IPS DF 4.7 (cell line): ENCODE data around the gene THSD7A.
A peak's percentile ranks its signal among the peaks of the same experiment; 100 is the strongest.

Source experiments
- DNase-seq: peaks from one replicate; pipeline ENCODE4 v3.0.0-alpha.2; 2013; ENCODE audit warnings: low spot score; ENCODE audit errors: extremely low read depth

THSD7A gene

DNA sequence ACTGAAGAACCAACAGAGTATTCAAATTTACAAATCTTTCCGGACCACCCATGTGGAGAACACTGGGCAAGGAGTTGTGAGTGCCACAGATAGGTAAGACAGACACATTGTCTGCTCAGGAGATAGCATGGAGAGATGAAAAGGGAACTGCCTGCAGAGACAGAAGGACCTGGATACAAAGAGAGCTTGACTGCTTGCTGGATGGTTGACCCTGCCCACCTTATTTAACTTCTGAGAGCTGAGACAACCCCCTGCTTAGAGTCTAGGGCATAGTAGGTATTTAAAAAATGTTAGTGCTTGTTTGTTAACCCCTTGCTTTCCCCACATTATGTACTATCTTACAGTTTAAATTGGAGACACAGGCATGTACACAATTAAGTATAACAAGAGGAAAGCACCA lies 314.1 kb downstream of the THSD7A start:
- peak; percentile 22 for DNase-seq

DNA sequence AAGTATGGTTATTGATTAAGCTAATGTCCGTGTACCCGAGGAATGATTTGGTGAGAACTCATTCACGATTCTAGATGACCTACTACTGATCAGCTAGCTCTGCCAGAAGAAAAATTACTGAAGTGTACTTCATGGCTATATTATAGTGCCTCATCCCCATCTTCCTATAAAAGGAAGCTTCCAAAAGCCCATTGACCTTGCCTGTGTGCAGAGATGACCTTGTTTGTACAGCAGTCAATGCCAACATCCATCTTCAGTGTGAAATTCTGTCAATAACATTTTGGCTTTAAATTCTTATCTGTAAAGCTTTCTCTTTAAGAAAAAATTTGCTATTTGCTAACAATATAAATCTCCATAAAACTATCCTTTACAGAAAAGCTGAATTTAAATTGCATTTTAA lies 315.7 kb downstream of the THSD7A start:
- DNase-seq = no peak

DNA sequence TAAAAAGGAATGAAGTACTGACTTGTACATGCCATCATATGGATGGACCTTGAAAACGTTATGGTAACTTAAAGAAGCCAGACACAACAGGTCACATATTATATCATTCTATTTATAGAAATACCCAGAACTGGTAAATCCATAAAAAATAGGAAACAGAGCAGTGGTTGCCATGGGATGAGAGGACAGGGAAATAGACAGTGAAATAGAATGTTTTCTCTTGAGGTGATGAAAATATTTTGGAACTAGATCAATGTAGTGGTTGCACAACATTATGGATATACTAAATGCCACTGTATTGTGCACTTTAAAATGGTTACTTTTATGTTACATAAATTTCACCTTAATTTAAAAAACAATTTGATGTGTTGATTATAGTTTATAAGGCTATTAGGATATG lies 318.5 kb downstream of the THSD7A start:
- no peak for DNase-seq

DNA sequence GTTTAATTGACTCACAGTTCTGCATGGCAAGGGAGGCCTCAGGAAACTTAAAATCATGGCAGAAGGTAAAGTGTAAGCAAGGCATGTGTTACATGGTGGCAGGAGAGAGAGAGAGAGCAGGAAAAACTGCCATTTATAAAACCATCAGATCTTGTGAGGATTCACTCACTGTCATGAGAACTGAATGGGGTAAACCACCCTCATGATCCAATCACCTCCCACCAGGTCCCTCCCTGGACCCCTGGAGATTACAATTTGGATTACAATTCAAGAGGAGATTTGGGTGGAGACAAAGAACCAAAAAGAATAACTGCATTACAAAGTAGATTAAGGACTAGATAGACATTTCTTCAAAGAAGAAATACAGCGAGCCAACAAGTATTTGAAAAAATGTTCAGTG lies 324.1 kb downstream of the THSD7A start:
- no peak for DNase-seq

DNA sequence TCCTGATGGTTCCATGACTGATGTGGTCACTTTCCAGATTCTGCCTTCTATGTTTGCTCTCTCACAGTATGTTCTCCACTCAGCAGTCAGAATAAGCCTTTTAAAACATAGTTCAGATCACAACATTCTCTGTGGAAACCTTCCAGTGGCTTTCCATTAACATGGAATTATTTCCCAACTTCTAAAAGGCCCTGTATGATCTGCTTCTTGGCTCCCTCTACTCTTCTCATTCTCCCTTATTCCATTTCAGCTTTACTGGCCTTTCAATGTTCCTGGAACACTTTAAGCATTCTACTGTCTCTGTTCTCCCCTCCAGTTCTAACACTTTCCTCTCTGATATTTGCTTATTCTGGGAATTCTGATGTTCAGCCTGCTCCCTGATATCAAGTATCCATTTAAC lies 325.6 kb downstream of the THSD7A start:
- no peak for DNase-seq

DNA sequence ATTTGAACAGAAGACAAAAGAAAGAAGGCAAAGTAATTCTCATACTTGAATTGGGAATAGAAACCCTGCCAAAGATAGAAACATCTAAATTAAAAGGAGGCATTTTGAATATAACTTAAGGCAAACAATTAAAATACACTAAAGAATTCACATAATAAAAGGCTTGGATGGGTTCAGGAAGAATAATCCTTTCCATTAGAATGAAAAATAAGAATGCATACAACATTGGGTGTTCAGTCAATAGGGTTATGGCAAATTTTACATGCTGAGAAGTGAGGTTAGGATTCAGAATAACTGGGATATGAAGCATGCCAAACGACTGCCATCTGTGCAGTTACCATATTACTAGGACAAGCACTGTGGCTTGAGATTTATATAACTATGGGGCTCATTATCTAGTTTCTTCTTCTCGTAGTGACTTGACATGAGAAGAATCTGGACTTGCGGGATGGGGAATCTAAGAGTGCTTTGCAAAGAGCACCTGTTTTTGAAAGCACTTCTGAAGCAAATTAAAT lies 326.5 kb downstream of the THSD7A start:
- DNase-seq = no peak

DNA sequence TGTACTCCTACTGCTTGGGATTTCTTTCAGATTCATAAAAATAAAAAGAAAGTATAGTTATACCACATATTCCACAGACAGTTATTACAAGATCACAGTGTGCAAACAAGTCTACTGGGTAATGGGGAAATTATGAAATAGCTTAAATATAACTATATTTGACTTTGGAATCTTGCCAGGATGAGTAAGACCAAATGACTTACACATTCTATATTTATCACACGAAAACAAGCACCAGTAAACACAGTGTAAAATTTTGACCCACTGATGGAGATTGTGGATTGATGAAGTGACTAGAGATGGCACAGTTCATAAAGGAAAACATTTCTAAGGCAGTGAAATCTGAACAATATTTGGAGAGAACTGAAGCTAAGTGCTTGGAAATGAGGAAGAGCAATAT lies 339.7 kb downstream of the THSD7A start:
- DNase-seq = no peak

DNA sequence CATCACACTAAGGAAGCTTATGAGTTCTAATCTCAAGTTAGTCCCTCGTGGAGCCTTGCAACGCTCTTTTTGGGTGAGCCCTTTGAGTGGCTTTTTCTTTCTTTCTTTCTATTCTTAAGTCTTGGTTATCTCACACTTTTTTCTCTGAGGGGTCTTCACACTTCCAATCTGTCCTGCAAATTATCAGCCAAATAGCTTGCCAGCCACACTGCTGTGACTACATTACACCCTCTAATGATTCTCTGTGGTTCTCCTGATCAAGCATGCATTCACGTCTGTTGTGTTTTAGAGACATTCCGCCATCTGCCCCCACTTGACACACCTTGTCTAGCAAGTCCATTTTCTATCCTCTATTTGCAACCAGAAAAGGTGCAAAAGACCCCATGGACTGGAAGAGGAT lies 340.2 kb downstream of the THSD7A start:
- DNase-seq = no peak

DNA sequence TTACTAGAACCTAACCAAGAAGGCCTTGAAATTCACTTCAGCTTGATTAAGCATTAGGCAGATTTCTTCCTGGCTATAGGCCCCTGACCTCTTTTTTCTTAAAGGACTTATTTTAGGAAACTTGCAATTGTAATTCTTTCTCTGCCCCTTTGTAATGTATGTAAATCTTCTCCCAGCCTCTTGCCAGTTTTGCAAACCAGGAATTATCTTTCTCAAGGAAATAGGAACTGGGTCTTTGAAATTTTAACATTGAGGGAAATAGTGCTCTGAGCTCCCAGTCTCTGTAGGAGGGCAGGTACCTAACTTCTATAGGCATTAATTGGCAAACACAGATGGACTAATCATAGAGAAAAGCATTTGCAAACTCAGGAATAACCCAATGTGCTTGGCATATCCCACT lies 342.7 kb downstream of the THSD7A start:
- DNase-seq = peak; percentile 19

DNA sequence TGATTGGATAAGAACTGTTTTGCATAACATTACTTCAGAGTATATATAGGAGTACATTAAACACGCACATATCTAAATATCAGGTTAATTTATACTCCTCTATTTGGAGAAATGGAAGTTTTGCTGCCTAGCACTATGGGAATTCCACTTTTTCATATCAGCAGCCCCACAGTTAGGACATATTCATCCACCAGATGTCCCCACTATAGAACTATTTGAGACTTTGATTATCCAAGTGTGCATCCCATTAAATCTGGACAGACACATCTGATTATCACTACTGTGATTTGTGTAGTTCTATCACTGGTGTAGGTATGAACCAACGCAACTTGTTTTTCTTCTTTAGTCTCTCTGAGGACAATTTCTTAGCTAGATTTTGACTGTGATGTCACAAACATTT lies 345.7 kb downstream of the THSD7A start:
- no peak for DNase-seq

DNA sequence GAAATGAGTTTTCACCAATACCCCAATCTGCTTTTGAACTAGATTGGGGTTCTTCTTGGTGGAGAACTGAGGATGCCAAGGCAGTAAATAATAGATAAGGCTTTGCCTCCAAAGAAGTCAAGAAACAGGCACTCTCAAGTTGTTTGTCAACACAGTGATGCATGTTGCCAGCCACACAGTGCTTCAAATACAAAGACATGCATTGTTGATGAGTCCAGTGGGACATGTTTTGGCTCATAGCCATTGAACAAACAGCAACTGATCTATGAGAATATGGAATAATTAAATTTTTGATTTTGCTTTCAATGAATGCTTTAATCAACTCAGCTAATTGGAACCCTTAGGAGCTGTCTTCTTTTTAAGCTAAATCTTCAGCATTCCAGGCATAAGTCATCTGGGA lies 346.4 kb downstream of the THSD7A start:
- DNase-seq = no peak

DNA sequence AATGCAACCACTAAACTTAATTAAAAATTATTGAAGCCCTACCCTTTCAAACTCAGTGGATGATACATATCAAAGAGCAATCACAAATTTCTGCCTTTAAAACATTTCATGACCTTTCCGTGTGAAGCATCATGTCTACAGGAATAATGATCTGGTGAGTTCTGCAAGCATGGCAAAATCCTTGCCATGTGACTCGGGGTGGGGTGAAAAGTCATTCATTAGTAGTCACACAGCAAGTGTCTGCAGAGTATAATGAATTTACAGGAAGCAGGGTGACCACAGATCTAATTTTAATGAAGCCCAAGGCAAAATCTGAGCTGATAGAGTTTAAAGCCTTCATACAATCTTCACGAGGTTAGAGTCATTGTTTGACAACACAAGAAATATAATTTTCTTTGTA lies 351.9 kb downstream of the THSD7A start:
- no peak for DNase-seq

DNA sequence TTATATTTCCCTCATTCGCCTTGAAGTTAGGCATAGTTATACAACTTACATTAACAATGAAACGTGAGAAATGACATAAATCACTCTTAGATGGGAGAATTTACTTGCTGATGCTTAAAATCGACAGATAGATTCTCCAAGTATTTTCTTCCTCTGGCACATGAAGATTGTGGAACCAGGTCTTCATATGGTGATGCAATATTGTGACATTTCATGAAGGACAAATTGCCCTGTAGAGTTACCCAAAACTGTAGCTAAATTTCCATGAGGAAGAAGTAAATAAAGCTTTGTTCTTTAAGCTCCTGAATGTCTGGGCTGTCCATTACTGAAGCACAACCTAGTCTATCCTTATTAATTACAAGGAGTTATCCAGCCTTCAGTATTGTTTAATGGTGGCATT lies 353.1 kb downstream of the THSD7A start:
- no peak for DNase-seq

DNA sequence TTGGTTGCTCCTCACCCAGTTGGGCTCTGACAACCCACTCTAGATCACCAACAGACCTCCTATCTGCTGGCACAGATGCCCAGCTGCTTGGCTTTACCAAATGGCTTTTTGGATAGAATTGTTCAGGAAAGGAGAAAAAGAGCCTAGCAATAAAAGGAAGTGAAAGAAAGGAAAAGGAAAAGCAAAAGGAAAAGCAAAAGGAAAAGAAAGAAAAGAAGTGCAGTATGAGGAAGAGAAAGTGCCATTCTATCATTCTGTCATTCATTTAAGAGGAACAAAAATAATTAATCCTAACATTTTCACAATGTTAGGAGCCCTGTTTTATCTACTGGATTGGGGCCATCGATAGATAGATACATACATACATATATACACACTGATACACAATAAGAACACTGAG lies 353.6 kb downstream of the THSD7A start:
- no peak for DNase-seq

DNA sequence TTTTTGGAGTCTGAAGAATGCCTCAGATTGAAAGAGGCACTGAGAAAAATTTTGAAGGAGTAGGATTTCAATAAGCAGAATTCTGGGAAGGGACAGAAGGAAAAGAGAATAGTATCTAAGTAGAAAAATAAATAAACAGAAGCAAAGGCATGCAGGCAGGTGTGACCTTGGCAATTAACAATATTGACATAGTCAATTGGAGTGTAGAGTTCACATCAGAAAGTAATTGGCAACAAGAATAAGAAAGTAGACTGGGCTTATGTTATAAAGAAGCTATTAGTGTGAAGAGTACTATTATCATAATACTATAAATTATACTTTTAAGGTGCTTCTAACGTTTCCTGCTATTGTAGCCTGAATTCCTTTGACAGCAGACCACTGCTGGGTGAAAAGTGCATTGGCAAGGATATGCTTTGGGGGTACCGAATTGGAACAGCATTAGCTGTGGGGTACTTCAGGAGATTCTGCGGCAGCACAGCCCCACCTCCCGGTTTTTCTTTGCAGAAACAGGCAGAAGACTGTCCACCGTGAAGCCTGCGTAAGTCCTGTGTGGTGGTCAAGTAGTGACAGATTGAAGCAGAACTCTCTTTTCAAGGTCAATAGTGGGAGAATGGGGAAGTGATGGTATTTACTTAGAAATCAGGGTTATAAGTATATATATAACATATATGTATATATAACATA lies 357.0 kb downstream of the THSD7A start:
- DNase-seq = no peak

DNA sequence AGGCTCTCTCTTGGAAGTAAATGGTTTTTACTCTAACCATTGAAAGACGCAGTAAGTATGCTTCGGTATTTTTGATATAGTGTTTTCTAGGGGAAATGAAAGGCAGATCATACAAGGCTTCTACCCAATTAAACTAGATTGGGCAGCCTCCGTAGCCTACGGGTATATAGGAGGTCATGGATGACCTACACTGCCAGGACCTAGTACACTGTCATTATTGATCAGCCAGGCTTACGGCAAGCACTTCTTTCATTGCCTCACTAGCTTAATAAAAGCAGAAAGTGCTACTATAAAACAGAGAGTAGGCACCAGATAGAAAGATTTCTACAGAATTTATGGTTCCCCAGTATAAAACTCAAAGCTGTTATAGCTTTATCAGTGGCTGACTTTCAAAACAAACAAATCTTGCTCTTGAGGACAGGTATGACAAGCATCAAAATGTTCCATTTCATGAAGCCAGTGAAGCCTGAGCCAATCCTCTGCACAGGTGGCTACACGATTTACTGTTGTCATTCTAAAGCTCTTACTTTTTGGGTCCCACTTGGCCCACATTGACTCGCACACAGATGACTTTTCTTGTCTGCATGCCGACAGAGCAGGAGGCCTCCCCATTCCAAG lies 358.1 kb downstream of the THSD7A start:
- DNase-seq = no peak

DNA sequence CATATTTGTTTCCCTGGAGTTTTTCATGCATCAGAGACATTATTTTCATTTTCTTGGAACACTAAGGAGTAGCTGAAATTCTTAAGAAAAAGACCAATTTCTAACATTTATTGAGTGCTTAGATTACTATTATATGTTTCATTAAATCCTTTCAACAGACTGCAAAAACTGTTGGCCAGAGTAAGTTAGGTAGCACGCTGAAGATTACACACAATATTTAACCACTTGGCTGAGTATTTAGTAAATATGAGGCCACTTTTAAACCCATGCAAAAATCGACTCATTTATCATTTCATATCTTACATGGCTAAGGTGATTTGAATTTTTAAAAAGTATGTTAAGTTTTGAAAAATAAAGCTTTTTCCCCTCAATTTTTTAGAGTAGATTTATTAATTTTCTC lies 358.8 kb downstream of the THSD7A start:
- no peak for DNase-seq

DNA sequence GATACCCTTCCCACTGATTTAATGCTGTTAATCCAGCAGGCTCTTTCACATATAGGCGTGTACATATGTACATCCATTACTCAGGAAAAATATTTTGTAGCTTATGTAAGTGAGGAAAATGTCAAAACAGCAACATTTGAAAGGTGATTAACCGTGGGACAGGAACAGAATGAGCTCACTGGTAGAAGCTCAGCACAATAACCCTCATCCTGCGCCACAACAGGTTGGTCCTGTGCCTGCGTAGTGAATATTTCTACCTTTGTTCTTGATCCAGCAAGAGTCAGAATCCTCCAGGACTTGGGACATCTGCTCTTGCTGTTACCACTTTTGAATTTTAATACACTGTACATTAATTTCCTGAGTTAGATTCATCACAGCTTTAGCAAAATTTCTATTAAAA lies 359.4 kb downstream of the THSD7A start:
- DNase-seq = no peak

DNA sequence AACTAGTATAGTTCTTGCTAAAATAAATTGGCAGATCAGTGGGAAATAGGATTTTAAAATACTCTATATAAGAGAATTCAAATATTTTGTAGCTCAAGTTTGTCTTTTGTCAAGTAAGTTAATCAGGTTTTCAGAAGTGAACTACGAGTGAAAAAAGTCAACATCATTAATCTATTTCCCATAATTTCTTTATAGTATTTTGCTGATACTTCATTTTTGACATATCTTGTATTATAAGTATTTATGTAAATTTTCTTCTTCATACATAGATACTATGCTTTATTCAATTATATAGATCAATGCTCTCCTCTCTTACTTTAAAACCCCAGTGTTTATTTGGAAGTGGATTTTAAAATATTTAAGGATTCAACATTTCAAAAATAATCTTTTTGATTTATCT lies 360.7 kb downstream of the THSD7A start:
- DNase-seq = no peak

DNA sequence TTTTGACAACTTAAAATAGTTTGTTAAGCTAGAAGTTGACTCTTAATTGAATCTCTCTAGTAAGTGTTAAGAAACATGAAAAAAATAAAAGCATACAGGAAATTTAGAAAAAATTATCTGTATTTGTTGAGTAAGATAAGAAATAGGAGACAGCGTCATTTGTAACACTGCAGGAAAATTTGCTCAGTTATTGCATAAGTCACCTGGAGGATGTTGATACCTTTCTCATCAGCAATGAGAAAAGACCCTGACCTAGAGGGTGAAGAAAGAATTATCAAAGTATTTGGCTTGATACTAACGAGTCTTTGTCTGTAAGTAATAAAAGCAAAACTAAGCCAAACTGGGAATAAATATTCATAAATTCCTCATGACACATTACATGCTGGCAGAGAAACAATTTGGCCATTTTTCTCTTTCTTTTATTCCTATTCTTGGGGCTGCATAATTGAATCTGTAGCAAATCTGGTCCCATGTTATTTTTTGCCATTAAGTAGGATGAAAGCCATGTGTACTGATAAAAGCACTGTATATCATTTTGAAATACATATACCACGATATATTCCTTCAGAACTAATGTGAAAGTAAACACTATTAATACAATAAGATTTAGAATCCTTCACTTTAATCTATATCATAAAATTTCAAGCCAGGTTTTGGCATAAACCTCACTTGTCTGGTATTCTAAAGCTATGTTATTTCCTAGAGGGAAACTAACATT lies 362.8 kb downstream of the THSD7A start:
- no peak for DNase-seq

DNA sequence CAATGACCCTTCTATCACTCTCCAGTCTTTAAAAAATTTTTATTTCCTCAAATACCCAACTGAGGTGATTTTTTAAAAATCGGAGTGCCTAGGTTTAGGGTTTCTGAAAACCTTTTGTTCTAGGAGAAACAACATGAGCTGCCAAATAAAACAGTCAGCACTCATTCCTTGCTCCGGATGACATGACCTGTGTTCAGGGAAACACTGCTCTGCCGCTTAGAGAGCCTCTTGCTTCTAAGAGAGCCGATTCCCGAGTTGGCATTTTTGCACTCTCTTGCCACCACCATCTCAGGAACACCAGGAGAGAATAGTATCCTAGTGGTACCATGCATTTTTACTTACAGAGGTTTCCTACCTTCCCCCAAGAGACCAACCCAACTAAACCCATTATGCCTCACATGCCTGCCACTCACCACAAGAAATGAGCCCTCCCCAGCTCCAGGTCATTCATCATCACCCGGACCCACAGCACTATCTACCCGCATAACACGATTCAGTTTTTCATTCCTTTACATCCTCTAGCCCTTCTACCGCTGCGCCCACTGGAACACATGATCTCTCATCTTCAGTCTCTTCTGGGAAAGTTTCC lies 365.4 kb downstream of the THSD7A start:
- no peak for DNase-seq

DNA sequence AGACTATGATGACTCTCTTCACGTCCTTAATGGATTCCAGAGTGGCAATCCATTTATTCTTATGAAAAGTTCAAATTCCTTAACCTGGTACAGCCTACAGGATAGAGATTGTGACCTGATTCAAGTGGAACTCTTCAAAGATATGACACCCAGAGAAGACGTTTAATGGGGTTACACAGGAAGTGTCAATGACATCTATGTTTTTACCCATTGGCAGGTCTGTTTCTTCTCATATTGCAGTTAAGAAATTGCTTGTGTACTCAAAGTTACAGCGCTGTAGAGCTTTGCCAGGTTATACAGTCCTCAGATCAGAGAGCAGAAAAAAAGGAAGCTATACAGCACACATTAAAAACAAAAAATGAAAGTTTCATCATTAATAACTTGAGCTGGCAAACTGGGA lies 367.4 kb downstream of the THSD7A start:
- no peak for DNase-seq
